Endothelial cell of umbilical vein (primary cell): ENCODE data around the gene EDC3. TPM values are rescaled to one million over a fixed set of nuclear protein-coding genes. Genes with fewer than 3 reads are reported as not detected.

ENCODE experiments used
- BruUV-seq: library from RNA; stranded (reverse); fragments of 400-500 nt; replicated peaks from 2 replicates; lab custom pipeline; 2021; lab: Mats Ljungman, UMichigan
- CTCF ChIA-PET: fragments of 300-600, 350-600 bp; sonication (Branson Sonifier 250); formaldehyde crosslinking; loops from one replicate; lab custom pipeline; 2021; ENCODE audit warnings: antibody characterized with exemption, inconsistent platforms; lab: Charles Lee
- POLR2A ChIA-PET: fragments of 300-600, 350-600 bp; sonication (Branson Sonifier 250); formaldehyde crosslinking; loops from one replicate; lab custom pipeline; 2021; ENCODE audit warnings: antibody characterized with exemption, inconsistent platforms; lab: Charles Lee
- DNase-seq: peaks from one replicate; pipeline ENCODE4 v3.0.0-alpha.2; 2011; ENCODE audit warnings: low read depth, low spot score
- FAIRE-seq: peaks from 2 replicates; lab custom pipeline; 2011; peaks lifted over from hg19 to GRCh38; lab: Jason Lieb, UNC
- H2AFZ ChIP-seq: 2 replicates; pipeline ENCODE4 v1.6.0; 2012; ENCODE audit warnings: low read depth, low read length, control low read depth, inconsistent platforms
- H3K27ac ChIP-seq: 2 replicates; pipeline ENCODE4 v1.5.1; 2011; ENCODE audit warnings: low read depth, mild to moderate bottlenecking, control low read depth, low read length, moderate library complexity; ENCODE audit not compliant: insufficient read depth
- H3K27me3 ChIP-seq, 2 experiments: 2 replicates each; pipeline versions ENCODE4 v1.6.0 to v1.6.1; 2011; ENCODE audit warnings: low read length in 2 of 2, mixed read lengths in 1 of 2; ENCODE audit not compliant: control insufficient read depth in 2 of 2, insufficient read depth in 2 of 2
- H3K36me3 ChIP-seq, 2 experiments: 2 replicates in 1 of 2; 3 replicates in 1 of 2; pipeline ENCODE4 v1.5.1; 2011; ENCODE audit warnings: low read length in 2 of 2, mild to moderate bottlenecking in 1 of 2, moderate library complexity in 1 of 2; ENCODE audit not compliant: control insufficient read depth in 2 of 2, insufficient read depth in 2 of 2; ENCODE audit errors: extremely low read depth in 1 of 2
- H3K4me1 ChIP-seq: 3 replicates; pipeline ENCODE4 v1.5.1; 2011; ENCODE audit warnings: mild to moderate bottlenecking, low read length; ENCODE audit not compliant: control insufficient read depth, insufficient read depth; ENCODE audit errors: extremely low read depth
- H3K4me2 ChIP-seq: 2 replicates; pipeline ENCODE4 v1.6.1; 2011; ENCODE audit warnings: low read length, control low read depth, mixed read lengths; ENCODE audit not compliant: insufficient read depth
- H3K4me3 ChIP-seq, 3 experiments: fragments of 200-600 bp in 1 of 3; sonication (generic), shearing (Covaris generic) in 1 of 3; replicated peaks in 1 of 3; 2 replicates each; pipeline ENCODE4 v1.5.1; 2011 to 2016; ENCODE audit warnings: control low read depth in 3 of 3, low read length in 3 of 3, mild to moderate bottlenecking in 2 of 3, inconsistent platforms in 1 of 3, low read depth in 1 of 3, moderate library complexity in 1 of 3; ENCODE audit not compliant: insufficient read depth in 1 of 3
- H3K79me2 ChIP-seq: 2 replicates; pipeline ENCODE4 v1.6.0; 2012; ENCODE audit warnings: low read length, inconsistent platforms; ENCODE audit not compliant: control insufficient read depth, insufficient read depth
- H3K9ac ChIP-seq: replicated peaks from 2 replicates; pipeline ENCODE3; 2011; ENCODE audit warnings: low read length, control low read depth; ENCODE audit not compliant: insufficient read depth; ENCODE audit errors: extremely low read depth
- H3K9me1 ChIP-seq: replicated peaks from 3 replicates; pipeline ENCODE4 v1.6.0; 2011; ENCODE audit warnings: mild to moderate bottlenecking, low read length; ENCODE audit not compliant: control insufficient read depth, insufficient read depth; ENCODE audit errors: extremely low read depth
- H3K9me3 ChIP-seq: replicated peaks from 2 replicates; pipeline ENCODE4 v1.5.1; 2012; ENCODE audit warnings: low read length, inconsistent platforms; ENCODE audit not compliant: control insufficient read depth, insufficient read depth
- H4K20me1 ChIP-seq: replicated peaks from 2 replicates; pipeline ENCODE3; 2011; ENCODE audit warnings: mild to moderate bottlenecking, low read length; ENCODE audit not compliant: control insufficient read depth, insufficient read depth; ENCODE audit errors: extremely low read depth
- CTCF ChIP-seq, 2 donors: IDR thresholded peaks; 1 replicate in 1 of 2; 2 replicates in 1 of 2; pipeline ENCODE4 v1.5.1; 2011; ENCODE audit warnings: low read length in 2 of 2, mild to moderate bottlenecking in 2 of 2, moderate library complexity in 2 of 2, control low read depth in 1 of 2, inconsistent platforms in 1 of 2, low read depth in 1 of 2; ENCODE audit not compliant: insufficient read depth in 1 of 2; ENCODE audit errors: extremely low read depth in 1 of 2
- EZH2 ChIP-seq: IDR thresholded peaks from 2 replicates; pipeline ENCODE4 v1.6.1; 2012; ENCODE audit warnings: borderline replicate concordance, low read depth, mild to moderate bottlenecking, moderate library complexity, low read length, inconsistent platforms; ENCODE audit not compliant: severe bottlenecking
- FOS ChIP-seq: IDR thresholded peaks from 2 replicates; pipeline ENCODE4 v1.6.1; 2011; ENCODE audit warnings: mild to moderate bottlenecking, low read length, moderate library complexity, borderline replicate concordance; ENCODE audit not compliant: insufficient read depth
- GATA2 ChIP-seq: IDR thresholded peaks from 2 replicates; pipeline ENCODE4 v1.7.0; 2011; ENCODE audit warnings: low read depth, mild to moderate bottlenecking, moderate library complexity, mixed read lengths, low read length; ENCODE audit not compliant: insufficient read length, insufficient read depth
- JUN ChIP-seq: IDR thresholded peaks from 2 replicates; pipeline ENCODE4 v1.6.1; 2011; ENCODE audit warnings: borderline replicate concordance, low read depth; ENCODE audit not compliant: insufficient read length, insufficient read depth
- MAX ChIP-seq: IDR thresholded peaks from 2 replicates; pipeline ENCODE4 v1.6.1; 2011; ENCODE audit not compliant: insufficient read depth, insufficient read length
- MYC ChIP-seq: IDR thresholded peaks from one replicate; pipeline ENCODE4 v1.6.1; 2011; ENCODE audit warnings: mild to moderate bottlenecking, low read depth, low read length
- POLR2A ChIP-seq: IDR thresholded peaks from 2 replicates; pipeline ENCODE4 v1.6.1; 2012; ENCODE audit warnings: low read depth, mild to moderate bottlenecking, control low read depth, low read length
- POLR2AphosphoS5 ChIP-seq: IDR thresholded peaks from 2 replicates; pipeline ENCODE4 v1.6.1; 2012; ENCODE audit warnings: low read depth, mild to moderate bottlenecking, control low read depth, low read length, moderate library complexity; ENCODE audit not compliant: insufficient read depth
- dilution Hi-C: fragments of 300-500 bp; cut with MboI; formaldehyde crosslinking; loops from one replicate; pipeline ENCODE4 v1.15.0; 2019; ENCODE audit warnings: low sequenced_read_pairs; ENCODE audit not compliant: extremely low pct_ligation_motif_present
- intact Hi-C: fragments of 100-400 bp; cut with micrococcal nuclease; formaldehyde crosslinking; loops from one replicate; pipeline ENCODE4 v1.10.0; 2022
- polyA plus RNA-seq, 4 experiments: library from polyadenylated mRNA; depleted of rRNA in 3 of 4; stranded (reverse) in 3 of 4; unstranded in 1 of 4; fragments of >200 nt; gene quantifications; 2 replicates each; pipeline versions ENCODE4 v1.2.1 to v1.2.3, GENCODE V29; 2011 to 2012; ENCODE audit warnings: missing spikeins in 1 of 4
- total RNA-seq: library from RNA; stranded (reverse); gene quantifications from 2 replicates; pipeline ENCODE4 v1.2.3, GENCODE V29; 2021

EDC3 gene
- total and polyA plus RNA-seq, 2 donors (not counting 3 experiments of a cell fraction or from before 2014, with no cell fraction given): 55.9 to 56.5 TPM

- no peak for FAIRE-seq
- ChIA-PET CTCF (interaction anchor here (1.1 to 18.1 kb wide), 16 partner anchors 14 to 321 kb away, joined by 3 to 696 read pairs (median 6); no protein-coding TSS in a partner anchor), POLR2A (no interaction called here)
- DNase-seq: no peak
- H3K27ac ChIP-seq: no peak overlapping the region
- no peak overlapping the region for H2AFZ ChIP-seq
- intact Hi-C loops: no loop called here
- no peaks in the 10 kb centered on the region for H3K9me3 ChIP-seq
- no TSS peak for BruUV-seq
- no peaks in the 10 kb centered on the region for H3K27me3 ChIP-seq
- H3K9ac ChIP-seq: no peak overlapping the region
- H3K4me1 ChIP-seq: no peaks in the 10 kb centered on the region
- dilution Hi-C loops: loop anchor here (25.0 kb wide), 1 partner anchor 129 kb away; no protein-coding TSS in a partner anchor
- H3K36me3 ChIP-seq: peaks cover 6 to 40% of the 10 kb centered on the region in 2 experiments
- TF ChIP-seq CTCF (IDR thresholded peaks at IDR 0.05; ENCODE audit: extremely low read depth in 1 of 2, insufficient read depth in 1 of 2, low read depth in 1 of 2, low read length in 2 of 2) (no peak), GATA2 (no peak), EZH2 (no peak), JUN (no peak), FOS (no peak), MYC (no peak), POLR2AphosphoS5 (no peak), POLR2A (no peak), MAX (no peak)
- no peaks in the 10 kb centered on the region for H3K79me2 ChIP-seq
- H3K9me1 ChIP-seq: no peaks in the 10 kb centered on the region
- no peak overlapping the region for H3K4me3 ChIP-seq
- no peaks in the 10 kb centered on the region for H4K20me1 ChIP-seq
- H3K4me2 ChIP-seq: no peak overlapping the region
Observed at GRCh38 chr15:74633781-74634180, 62.0 kb downstream of the EDC3 start.
